Caco-2 (cell line): ENCODE measurements around the gene DOCK2. TPM values are rescaled to one million over a fixed set of nuclear protein-coding genes. Genes with fewer than 3 reads are reported as not detected.

Experiments
- BruUV-seq: library from RNA; stranded (reverse); fragments of 400-500 nt; replicated peaks from 2 replicates; lab custom pipeline; 2021; lab: Mats Ljungman, UMichigan
- CTCF ChIA-PET: fragments of 300-600 bp; sonication (Branson Sonifier 250); formaldehyde crosslinking; loops from one replicate; lab custom pipeline; 2022; ENCODE audit warnings: antibody characterized with exemption; lab: Charles Lee
- POLR2A ChIA-PET: fragments of 300-600 bp; sonication (Branson Sonifier 250); formaldehyde crosslinking; loops from one replicate; lab custom pipeline; 2022; ENCODE audit warnings: antibody characterized with exemption; lab: Charles Lee
- DNase-seq, 2 experiments: peaks; one replicate each; pipeline versions ENCODE4 v3.0.0 to v3.0.0-alpha.2; 2020 to 2022
- H3K27me3 ChIP-seq: replicated peaks from 2 replicates; pipeline ENCODE4 v1.6.0; 2011; ENCODE audit warnings: low read length; ENCODE audit not compliant: control insufficient read depth, insufficient read depth
- H3K36me3 ChIP-seq: 2 replicates; pipeline ENCODE4 v1.5.1; 2011; ENCODE audit warnings: low read length; ENCODE audit not compliant: control insufficient read depth, insufficient read depth
- H3K4me1 ChIP-seq: fragments of 250-450 bp; sonication (Bioruptor Pico); 2 replicates; pipeline ENCODE4 v1.5.1; 2020; ENCODE audit warnings: mild to moderate bottlenecking
- H3K4me3 ChIP-seq: 2 replicates; pipeline ENCODE4 v1.5.1; 2011; ENCODE audit warnings: low read depth, mild to moderate bottlenecking, control low read depth, low read length
- H3K9me3 ChIP-seq: fragments of 250-450 bp; sonication (Bioruptor Pico); 2 replicates; pipeline ENCODE4 v1.5.1; 2020; ENCODE audit warnings: mild to moderate bottlenecking, moderate library complexity
- H3K27ac Mint-ChIP-seq: one replicate; pipeline ENCODE4 v1.8.0; 2022; ENCODE audit warnings: mixed read lengths; ENCODE audit not compliant: unreplicated experiment
- H3K27me3 Mint-ChIP-seq: one replicate; pipeline ENCODE4 v1.8.0; 2022; ENCODE audit warnings: mixed read lengths; ENCODE audit not compliant: insufficient read depth, unreplicated experiment
- H3K36me3 Mint-ChIP-seq: one replicate; pipeline ENCODE4 v1.8.0; 2022; ENCODE audit warnings: mild to moderate bottlenecking, mixed read lengths; ENCODE audit not compliant: insufficient read depth, unreplicated experiment
- H3K4me1 Mint-ChIP-seq: one replicate; pipeline ENCODE4 v1.8.0; 2022; ENCODE audit warnings: low read depth, mixed read lengths; ENCODE audit not compliant: unreplicated experiment
- H3K4me3 Mint-ChIP-seq: one replicate; pipeline ENCODE4 v1.8.0; 2022; ENCODE audit warnings: mild to moderate bottlenecking, moderate library complexity, mixed read lengths; ENCODE audit not compliant: unreplicated experiment
- H3K9me3 Mint-ChIP-seq: one replicate; pipeline ENCODE4 v1.8.0; 2022; ENCODE audit warnings: mixed read lengths; ENCODE audit not compliant: unreplicated experiment
- intact Hi-C: fragments of 100-400 bp; cut with micrococcal nuclease; formaldehyde crosslinking; loops from one replicate; pipeline ENCODE4 v1.10.0; 2022; ENCODE audit not compliant: unreplicated experiment
- total RNA-seq: library from RNA; stranded (reverse); gene quantifications from 2 replicates; pipeline ENCODE4 v1.2.3, GENCODE V29; 2022
- TF ChIP-seq, protein P1 (sequence below), 2 experiments: fragments of 200-600 bp in 1 of 2; IDR thresholded peaks; 1 replicate in 1 of 2; 2 replicates in 1 of 2; pipeline versions ENCODE4 v1.5.1 to v1.8.0; 2011 to 2022; ENCODE audit warnings: antibody characterized with exemption in 1 of 2, control low read depth in 1 of 2, inconsistent platforms in 1 of 2, low read depth in 1 of 2, low read length in 1 of 2, mild to moderate bottlenecking in 1 of 2, moderate library complexity in 1 of 2; ENCODE audit not compliant: insufficient read depth in 1 of 2, severe bottlenecking in 1 of 2, unreplicated experiment in 1 of 2

The DOCK2 gene
- total RNA-seq, 1 experiment from 2014 or later: 0.09 TPM

DNA sequence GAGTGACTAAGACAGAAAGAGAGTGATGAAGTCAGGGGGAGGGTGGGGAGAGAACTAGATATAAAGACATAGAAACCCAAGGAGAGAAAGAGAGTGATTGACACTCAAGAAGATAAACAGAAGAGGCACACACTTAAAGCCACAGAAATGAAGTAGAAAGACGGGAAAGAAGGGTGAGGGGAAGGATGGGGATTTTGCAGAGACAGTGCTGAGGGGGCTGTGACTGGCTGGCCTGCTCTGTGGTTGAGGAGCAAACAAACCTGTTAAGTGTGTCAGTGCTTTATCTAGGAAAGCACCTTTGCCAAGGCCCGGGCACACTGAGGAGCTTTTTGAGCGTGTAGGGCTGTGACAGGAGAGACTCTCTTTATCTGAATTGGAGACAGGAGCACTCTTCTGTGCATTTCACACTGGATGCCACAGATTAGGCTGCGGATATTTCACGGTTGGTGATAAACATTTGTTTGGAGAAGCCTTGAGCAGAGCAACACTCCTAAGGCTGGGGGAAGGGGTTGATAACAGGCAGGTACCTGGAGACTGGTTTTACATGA lies 109.1 kb downstream of the DOCK2 start:
- Histone ChIP-seq H3K27me3 (no peaks in the 10 kb centered on the region; the same call in 1 of the 2 replicates), H3K36me3 (no peaks in the 10 kb centered on the region), H3K4me3 (no peak overlapping the region), H3K4me1 (no peaks in the 10 kb centered on the region), H3K9me3 (no peaks in the 10 kb centered on the region)
- Mint-ChIP-seq H3K27me3 (peaks cover 15% of the 10 kb centered on the region), H3K27ac (no peak overlapping the region), H3K36me3 (no peaks in the 10 kb centered on the region), H3K4me1 (peaks cover 7% of the 10 kb centered on the region), H3K4me3 (no peak overlapping the region), H3K9me3 (no peaks in the 10 kb centered on the region)
- intact Hi-C loops: no loop called here
- TF ChIP-seq, protein P1, sequence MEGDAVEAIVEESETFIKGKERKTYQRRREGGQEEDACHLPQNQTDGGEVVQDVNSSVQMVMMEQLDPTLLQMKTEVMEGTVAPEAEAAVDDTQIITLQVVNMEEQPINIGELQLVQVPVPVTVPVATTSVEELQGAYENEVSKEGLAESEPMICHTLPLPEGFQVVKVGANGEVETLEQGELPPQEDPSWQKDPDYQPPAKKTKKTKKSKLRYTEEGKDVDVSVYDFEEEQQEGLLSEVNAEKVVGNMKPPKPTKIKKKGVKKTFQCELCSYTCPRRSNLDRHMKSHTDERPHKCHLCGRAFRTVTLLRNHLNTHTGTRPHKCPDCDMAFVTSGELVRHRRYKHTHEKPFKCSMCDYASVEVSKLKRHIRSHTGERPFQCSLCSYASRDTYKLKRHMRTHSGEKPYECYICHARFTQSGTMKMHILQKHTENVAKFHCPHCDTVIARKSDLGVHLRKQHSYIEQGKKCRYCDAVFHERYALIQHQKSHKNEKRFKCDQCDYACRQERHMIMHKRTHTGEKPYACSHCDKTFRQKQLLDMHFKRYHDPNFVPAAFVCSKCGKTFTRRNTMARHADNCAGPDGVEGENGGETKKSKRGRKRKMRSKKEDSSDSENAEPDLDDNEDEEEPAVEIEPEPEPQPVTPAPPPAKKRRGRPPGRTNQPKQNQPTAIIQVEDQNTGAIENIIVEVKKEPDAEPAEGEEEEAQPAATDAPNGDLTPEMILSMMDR (IDR thresholded peaks at IDR 0.05; ENCODE audit: insufficient read depth in 1 of 2, low read depth in 1 of 2, low read length in 1 of 2, severe bottlenecking in 1 of 2, unreplicated experiment in 1 of 2): no peak
- ChIA-PET CTCF (no interaction called here), POLR2A (no interaction called here)
- BruUV-seq: no TSS peak
- no peak for DNase-seq

DNA sequence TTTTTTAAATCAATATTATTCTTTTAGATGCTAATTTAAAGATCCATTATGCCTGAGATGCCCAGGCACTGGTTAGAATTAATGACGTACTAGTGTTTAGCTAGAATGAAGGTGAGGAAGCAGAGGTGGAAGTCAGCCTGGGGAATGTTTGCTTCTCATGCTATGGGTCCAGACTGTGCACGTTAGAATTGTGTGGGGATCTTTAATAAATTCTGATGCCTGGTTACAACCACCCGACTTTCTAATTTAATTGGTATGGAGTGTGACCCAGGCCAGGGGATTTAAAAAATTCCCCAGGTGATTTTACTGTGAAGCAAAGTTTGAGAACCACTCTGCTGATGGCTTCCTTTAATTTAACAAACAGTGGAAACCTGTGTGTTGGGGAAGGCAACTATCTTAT lies 111.1 kb downstream of the DOCK2 start:
- ChIA-PET POLR2A (no interaction called here), CTCF (interaction anchor here (0.6 kb wide), 1 partner anchor 660 kb away, joined by 4 read pairs; no protein-coding TSS in a partner anchor)
- no peaks in the 10 kb centered on the region for H3K36me3 Mint-ChIP-seq
- H3K27me3 Mint-ChIP-seq: peaks cover 15% of the 10 kb centered on the region
- DNase-seq: no peak
- no peaks in the 10 kb centered on the region for H3K9me3 ChIP-seq
- peaks cover 7% of the 10 kb centered on the region for H3K4me1 Mint-ChIP-seq
- no peak overlapping the region for H3K4me3 Mint-ChIP-seq
- H3K4me3 ChIP-seq: no peak overlapping the region
- no peaks in the 10 kb centered on the region for H3K36me3 ChIP-seq
- no TSS peak for BruUV-seq
- no peak overlapping the region for H3K27ac Mint-ChIP-seq
- H3K4me1 ChIP-seq: no peaks in the 10 kb centered on the region
- TF ChIP-seq, protein P1 (IDR thresholded peaks at IDR 0.05; ENCODE audit: insufficient read depth in 1 of 2, low read depth in 1 of 2, low read length in 1 of 2, severe bottlenecking in 1 of 2, unreplicated experiment in 1 of 2): no peak
- no peaks in the 10 kb centered on the region; the same call in 1 of the 2 replicates for H3K27me3 ChIP-seq
- intact Hi-C loops: no loop called here
- no peaks in the 10 kb centered on the region for H3K9me3 Mint-ChIP-seq

DNA sequence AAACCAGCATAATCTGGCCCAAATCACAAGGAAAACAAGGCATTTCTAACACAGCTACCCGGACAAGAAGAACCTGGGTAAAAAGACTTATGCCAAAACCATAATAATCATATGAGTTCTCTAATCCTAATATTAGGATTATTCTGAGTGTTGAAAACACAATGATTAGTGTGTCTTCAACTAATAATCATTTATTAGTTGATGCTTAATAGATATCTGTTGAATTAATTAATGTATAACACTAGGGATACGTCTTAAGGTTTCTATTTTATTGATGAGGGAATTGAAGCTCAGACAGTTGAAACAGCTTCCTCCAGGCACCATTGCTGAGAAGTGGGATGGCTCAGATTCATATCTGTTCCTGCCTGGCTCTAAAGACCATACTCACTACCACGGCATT lies 112.2 kb downstream of the DOCK2 start:
- intact Hi-C loops: no loop called here
- no peak for DNase-seq
- TF ChIP-seq, protein P1 (IDR thresholded peaks at IDR 0.05; ENCODE audit: insufficient read depth in 1 of 2, low read depth in 1 of 2, low read length in 1 of 2, severe bottlenecking in 1 of 2, unreplicated experiment in 1 of 2): no peak
- no TSS peak for BruUV-seq
- no peaks in the 10 kb centered on the region for H3K36me3 Mint-ChIP-seq
- no peaks in the 10 kb centered on the region for H3K36me3 ChIP-seq
- H3K9me3 Mint-ChIP-seq: no peaks in the 10 kb centered on the region
- ChIA-PET POLR2A (no interaction called here), CTCF (no interaction called here)
- H3K27ac Mint-ChIP-seq: no peak overlapping the region
- no peaks in the 10 kb centered on the region for H3K9me3 ChIP-seq
- H3K27me3 ChIP-seq: no peaks in the 10 kb centered on the region; the same call in 1 of the 2 replicates
- peaks cover 7% of the 10 kb centered on the region for H3K4me1 Mint-ChIP-seq
- H3K4me3 Mint-ChIP-seq: no peak overlapping the region
- no peak overlapping the region for H3K4me3 ChIP-seq
- peaks cover 18% of the 10 kb centered on the region for H3K27me3 Mint-ChIP-seq
- no peaks in the 10 kb centered on the region for H3K4me1 ChIP-seq
